ENCODE measurements around the gene ACSM5.
"Not testable (repeated sequence)": the region's sequence is repeated elsewhere in the genome, so short reads cannot be mapped to it uniquely, and the experiment has no call there.

GRCh38 chr16:20421748-20422147 is 12.4 kb downstream of the ACSM5 start:
- not testable (repeated sequence) for TF ChIP-seq EP300, CTCF, POLR2A, POLR2AphosphoS5 (IDR thresholded peaks at IDR 0.05)
